Liver (tissue), 9 donors: ENCODE results near the gene RPGRIP1L. TPM values are rescaled to one million over a fixed set of nuclear protein-coding genes. Genes with fewer than 3 reads are reported as not detected.

Source experiments
- DNase-seq: peaks from one replicate; pipeline ENCODE4 v3.0.0-alpha.2; 2017; ENCODE audit warnings: low spot score
- H3K27ac ChIP-seq, 2 donors: one replicate each; pipeline ENCODE4 v1.7.0; 2013; ENCODE audit warnings: inconsistent platforms in 2 of 2, low read length in 2 of 2, control low read depth in 1 of 2, low read depth in 1 of 2, mild to moderate bottlenecking in 1 of 2
- H3K27me3 ChIP-seq, 4 donors: one replicate each; pipeline versions ENCODE4 v1.6.1 to v1.7.0; 2013; ENCODE audit warnings: low read length in 3 of 4, inconsistent platforms in 1 of 4, mild to moderate bottlenecking in 1 of 4, moderate library complexity in 1 of 4; ENCODE audit not compliant: control insufficient read depth in 4 of 4, insufficient read depth in 4 of 4
- H3K36me3 ChIP-seq, 4 donors: one replicate each; pipeline versions ENCODE4 v1.6.1 to v1.7.0; 2013; ENCODE audit warnings: low read length in 3 of 4, mild to moderate bottlenecking in 3 of 4, low read depth in 1 of 4, moderate library complexity in 1 of 4; ENCODE audit not compliant: control insufficient read depth in 4 of 4, insufficient read depth in 3 of 4
- H3K4me1 ChIP-seq, 4 donors: one replicate each; pipeline versions ENCODE4 v1.6.1 to v1.7.0; 2013; ENCODE audit warnings: low read length in 3 of 4, mild to moderate bottlenecking in 3 of 4, moderate library complexity in 1 of 4; ENCODE audit not compliant: control insufficient read depth in 4 of 4, insufficient read depth in 4 of 4
- H3K4me3 ChIP-seq, 3 donors: one replicate each; pipeline versions ENCODE4 v1.6.1 to v1.7.0; 2013; ENCODE audit warnings: low read length in 3 of 3, control low read depth in 1 of 3, low read depth in 1 of 3, mild to moderate bottlenecking in 1 of 3
- H3K9ac ChIP-seq, 2 donors: one replicate each; pipeline ENCODE4 v1.7.0; 2013; ENCODE audit warnings: low read length in 2 of 2, mild to moderate bottlenecking in 2 of 2, moderate library complexity in 2 of 2, control low read depth in 1 of 2, low read depth in 1 of 2
- H3K9me3 ChIP-seq, 4 donors: one replicate each; pipeline versions ENCODE4 v1.6.1 to v1.7.0; 2013; ENCODE audit warnings: low read length in 3 of 4; ENCODE audit not compliant: control insufficient read depth in 4 of 4
- ATF3 ChIP-seq: IDR thresholded peaks from 2 replicates; pipeline ENCODE4 v1.6.1; 2016; ENCODE audit warnings: antibody characterized with exemption
- CTCF ChIP-seq: fragments of 150-350 bp; IDR thresholded peaks from 2 replicates; pipeline ENCODE4 v1.5.1; 2017; ENCODE audit warnings: improper control_type of control experiment, low read depth, low read length; ENCODE audit not compliant: missing input control
- EGR1 ChIP-seq, 2 donors: IDR thresholded peaks; 2 replicates each; pipeline ENCODE4 v1.6.1; 2016 to 2018; ENCODE audit warnings: antibody characterized with exemption in 2 of 2, low read depth in 2 of 2
- FOXA1 ChIP-seq: IDR thresholded peaks from 2 replicates; pipeline ENCODE4 v1.6.1; 2016; ENCODE audit warnings: antibody characterized with exemption
- FOXA2 ChIP-seq: IDR thresholded peaks from 2 replicates; pipeline ENCODE4 v1.6.1; 2016; ENCODE audit warnings: antibody characterized with exemption
- GABPA ChIP-seq, 2 donors: IDR thresholded peaks in 1 of 2; conservative IDR thresholded peaks in 1 of 2; 2 replicates each; pipeline ENCODE4 v1.6.1; 2016; ENCODE audit warnings: antibody characterized with exemption in 2 of 2, mild to moderate bottlenecking in 1 of 2, moderate library complexity in 1 of 2
- HNF4A ChIP-seq, 2 donors: conservative IDR thresholded peaks; 2 replicates each; pipeline ENCODE4 v1.6.1; 2016; ENCODE audit warnings: antibody characterized with exemption in 2 of 2, mild to moderate bottlenecking in 2 of 2
- JUND ChIP-seq, 2 donors: IDR thresholded peaks; 2 replicates each; pipeline ENCODE4 v1.6.1; 2016; ENCODE audit warnings: antibody characterized with exemption in 2 of 2
- MAX ChIP-seq: IDR thresholded peaks from 2 replicates; pipeline ENCODE4 v1.6.1; 2016; ENCODE audit warnings: antibody characterized with exemption
- RAD21 ChIP-seq, 2 donors: IDR thresholded peaks; 2 replicates each; pipeline ENCODE4 v1.6.1; 2016; ENCODE audit warnings: antibody characterized with exemption in 2 of 2, mild to moderate bottlenecking in 2 of 2
- RXRA ChIP-seq, 2 donors: IDR thresholded peaks; 2 replicates each; pipeline ENCODE4 v1.6.1; 2017 to 2018; ENCODE audit warnings: antibody characterized with exemption in 2 of 2, mild to moderate bottlenecking in 1 of 2
- SP1 ChIP-seq: IDR thresholded peaks from 2 replicates; pipeline ENCODE4 v1.6.1; 2018; ENCODE audit warnings: antibody characterized with exemption, mild to moderate bottlenecking
- YY1 ChIP-seq: IDR thresholded peaks from 2 replicates; pipeline ENCODE4 v1.6.1; 2016; ENCODE audit warnings: antibody characterized with exemption, mild to moderate bottlenecking
- WGBS: extraction: QIAGEN DNeasy Blood & Tissue Kit; methylation state at CpG from one replicate; pipeline ENCODE4 v1.1.7; 2013; 5-methylcytosine and 5-hydroxymethylcytosine counted together
- polyA plus RNA-seq, 2 donors: library from polyadenylated mRNA; stranded (reverse) in 1 of 2; unstranded in 1 of 2; fragments of 200-250 nt in 1 of 2; fragments of >200 nt in 1 of 2; fragmentation: Nextera tagmentation in 1 of 2; extraction: Ambion mirVana in 1 of 2; gene quantifications; one replicate each; pipeline versions ENCODE4 v1.2.1 to v1.2.3, GENCODE V29; 2013 to 2015
- total RNA-seq, 2 donors: library from RNA; depleted of rRNA; stranded (reverse); fragments of >200 nt; gene quantifications; one replicate each; pipeline ENCODE4 v1.2.3, GENCODE V29; 2014
- donor health status: healthy.
- donor health status: healthy.
- donor health status: healthy.
- donor health status: healthy.
- donor health status: healthy.

RPGRIP1L gene
- total and polyA plus RNA-seq, 4 donors, result 0.46 to 1.4 (median 0.89) TPM

GRCh38 chr16:53580038-53580802 is 123.4 kb downstream of the RPGRIP1L start:
- no peak for TF ChIP-seq CTCF
- no peak for TF ChIP-seq MAX
- no peak for TF ChIP-seq EGR1 (IDR thresholded peaks at IDR 0.05; ENCODE audit: low read depth in 2 of 2)
- no peak for TF ChIP-seq RAD21 (IDR thresholded peaks at IDR 0.05)
- no peak for TF ChIP-seq JUND (IDR thresholded peaks at IDR 0.05)
- TF ChIP-seq HNF4A (conservative IDR thresholded peaks at IDR 0.05), result no peak
- no peak for TF ChIP-seq RXRA (IDR thresholded peaks at IDR 0.05)
- TF ChIP-seq SP1, result no peak
- no peak for TF ChIP-seq FOXA1
- no peak for TF ChIP-seq GABPA (IDR thresholded peaks at IDR 0.05 in 1 of 2, conservative IDR thresholded peaks at IDR 0.05 in 1 of 2)
- no peak for TF ChIP-seq FOXA2

GRCh38 chr16:53576904-53577303 is 126.8 kb downstream of the RPGRIP1L start:
- Histone ChIP-seq H3K9me3 (peaks cover 0 to 4% (median 2%) of the 10 kb centered on the region in 4 donors), H3K27ac (no peak overlapping the region), H3K4me1 (no peaks in the 10 kb centered on the region), H3K27me3 (no peaks in the 10 kb centered on the region), H3K36me3 (no peaks in the 10 kb centered on the region), H3K4me3 (no peak overlapping the region), H3K9ac (no peak overlapping the region)
- no peak for TF ChIP-seq RAD21 (IDR thresholded peaks at IDR 0.05)
- TF ChIP-seq CTCF, result no peak
- no peak for TF ChIP-seq EGR1 (IDR thresholded peaks at IDR 0.05; ENCODE audit: low read depth in 2 of 2)
- no peak for TF ChIP-seq YY1
- TF ChIP-seq ATF3, result no peak
- no peak for DNase-seq
- WGBS, result 83% methylated on average over 5 of the region's 5 CpGs

More at GRCh38 chr16:53580038-53580802, 123.4 kb downstream of the RPGRIP1L start:
- no peak for DNase-seq
- 90% methylated on average over 12 of the region's 12 CpGs for WGBS
- H3K9me3 ChIP-seq, result no peaks in the 10 kb centered on the region
- no peaks in the 10 kb centered on the region for H3K27me3 ChIP-seq
- no peak overlapping the region for H3K27ac ChIP-seq
- no peaks in the 10 kb centered on the region for H3K4me1 ChIP-seq
- no peaks in the 10 kb centered on the region for H3K36me3 ChIP-seq
- H3K9ac ChIP-seq, result no peak overlapping the region
- H3K4me3 ChIP-seq, result no peak overlapping the region
